HepG2 (cell line): ENCODE results near the gene LRSAM1. TPM values are rescaled to one million over a fixed set of nuclear protein-coding genes. Genes with fewer than 3 reads are reported as not detected.

Experiments used
- AFF4 ChIP-seq: sonication (generic); formaldehyde crosslinking; IDR thresholded peaks from 2 replicates; pipeline ENCODE4 v1.4.0; 2020; ENCODE audit warnings: missing genetic modification reagents
- ARID2 ChIP-seq: sonication (generic); formaldehyde crosslinking; IDR thresholded peaks from 2 replicates; pipeline ENCODE4 v1.8.1; 2022; ENCODE audit warnings: mild to moderate bottlenecking, missing genetic modification reagents, borderline replicate concordance
- BORCS8-MEF2B ChIP-seq: sonication (generic); formaldehyde crosslinking; IDR thresholded peaks from 2 replicates; pipeline ENCODE4 v1.8.0; 2022; ENCODE audit warnings: mild to moderate bottlenecking, missing genetic modification reagents
- DNMT1 ChIP-seq: sonication (generic); formaldehyde crosslinking; IDR thresholded peaks from 2 replicates; pipeline ENCODE4 v1.5.1; 2020; ENCODE audit warnings: mild to moderate bottlenecking, missing genetic modification reagents
- DPF2 ChIP-seq: sonication (generic); formaldehyde crosslinking; IDR thresholded peaks from 2 replicates; pipeline ENCODE4 v1.4.0; 2020; ENCODE audit warnings: mild to moderate bottlenecking, low read depth, missing genetic modification reagents, borderline replicate concordance
- EZH2 ChIP-seq: conservative IDR thresholded peaks from 2 replicates; pipeline ENCODE4 v1.6.1; 2012; ENCODE audit warnings: mild to moderate bottlenecking, low read depth, low read length, moderate library complexity
- HES4 ChIP-seq: sonication (generic); formaldehyde crosslinking; IDR thresholded peaks from 2 replicates; pipeline ENCODE4 v1.9.0; 2021; ENCODE audit warnings: mild to moderate bottlenecking, missing genetic modification reagents, borderline replicate concordance
- MAFK ChIP-seq, 2 experiments: IDR thresholded peaks in 1 of 2; conservative IDR thresholded peaks in 1 of 2; 2 replicates each; pipeline ENCODE4 v1.6.1; 2011; ENCODE audit warnings: improper control_type of control experiment in 2 of 2, low read length in 2 of 2
- MTF1 ChIP-seq: sonication (generic); formaldehyde crosslinking; IDR thresholded peaks from 2 replicates; pipeline ENCODE4 v1.5.0; 2020; ENCODE audit warnings: missing genetic modification reagents
- SMARCC2 ChIP-seq: fragments of 450-650 bp; IDR thresholded peaks from 2 replicates; pipeline ENCODE4 v1.6.1; 2017; ENCODE audit warnings: antibody characterized with exemption, mild to moderate bottlenecking
- TARDBP ChIP-seq: sonication (generic); formaldehyde crosslinking; IDR thresholded peaks from 2 replicates; pipeline ENCODE4 v1.8.0; 2022; ENCODE audit warnings: mild to moderate bottlenecking, missing genetic modification reagents
- XBP1 ChIP-seq: sonication (generic); formaldehyde crosslinking; IDR thresholded peaks from 2 replicates; pipeline ENCODE4 v1.5.0; 2020; ENCODE audit warnings: missing genetic modification reagents
- ZNF670 ChIP-seq: sonication (generic); formaldehyde crosslinking; IDR thresholded peaks from 2 replicates; pipeline ENCODE4 v1.8.0; 2022; ENCODE audit warnings: mild to moderate bottlenecking, missing genetic modification reagents, borderline replicate concordance
- ZNF772 ChIP-seq: sonication (generic); formaldehyde crosslinking; IDR thresholded peaks from 2 replicates; pipeline ENCODE4 v1.5.0; 2020; ENCODE audit warnings: mild to moderate bottlenecking, missing genetic modification reagents
- ZSCAN30 ChIP-seq: sonication (generic); formaldehyde crosslinking; IDR thresholded peaks from 2 replicates; pipeline ENCODE4 v1.5.0; 2020; ENCODE audit warnings: mild to moderate bottlenecking, missing genetic modification reagents
- ZSCAN31 ChIP-seq: sonication (generic); formaldehyde crosslinking; IDR thresholded peaks from 2 replicates; pipeline ENCODE4 v1.5.0; 2020; ENCODE audit warnings: low read depth, mild to moderate bottlenecking, missing genetic modification reagents
- polyA plus RNA-seq, 8 experiments: library from polyadenylated mRNA; depleted of rRNA in 3 of 8; stranded (reverse) in 7 of 8; unstranded in 1 of 8; fragments of >200 nt; fragmentation: Illumina TruSeq in 4 of 8; extraction: Trizol in 4 of 8; gene quantifications; 2 replicates each; pipeline versions ENCODE4 v1.2.1 to v1.2.3, GENCODE V29; 2011 to 2016; ENCODE audit warnings: low read depth in 4 of 8, missing spikeins in 1 of 8, mixed read lengths in 1 of 8; ENCODE audit not compliant: insufficient read depth in 1 of 8
- total RNA-seq, 5 experiments: library from RNA; depleted of rRNA; stranded (reverse); fragments of >200 nt; fragmentation: Illumina TruSeq; extraction: Trizol; gene quantifications; 2 replicates each; pipeline ENCODE4 v1.2.3, GENCODE V29; 2016; ENCODE audit warnings: low read depth in 1 of 5
- TF ChIP-seq, protein P1 (sequence below): sonication (generic); formaldehyde crosslinking; IDR thresholded peaks from 2 replicates; pipeline ENCODE4 v1.9.0; 2021; ENCODE audit warnings: missing genetic modification reagents, mild to moderate bottlenecking, borderline replicate concordance
- TF ChIP-seq, protein P2 (sequence below): sonication (generic); formaldehyde crosslinking; IDR thresholded peaks from 2 replicates; pipeline ENCODE4 v1.8.1; 2023; ENCODE audit warnings: mild to moderate bottlenecking, inconsistent platforms, moderate library complexity, missing genetic modification reagents, borderline replicate concordance
- TF ChIP-seq, protein P3 (sequence below): sonication (generic); formaldehyde crosslinking; IDR thresholded peaks from 2 replicates; pipeline ENCODE4 v1.4.0; 2020; ENCODE audit warnings: missing genetic modification reagents, borderline replicate concordance

LRSAM1 gene
- total and polyA plus RNA-seq, 2 of the 13 experiments (the other 11 are each of a cell fraction or from before 2014, with no cell fraction given): 8.7 to 10.2 TPM

GRCh38 chr9:127545196-127546124, 94.2 kb downstream of the LRSAM1 start (continued):
- TF ChIP-seq, protein P1, sequence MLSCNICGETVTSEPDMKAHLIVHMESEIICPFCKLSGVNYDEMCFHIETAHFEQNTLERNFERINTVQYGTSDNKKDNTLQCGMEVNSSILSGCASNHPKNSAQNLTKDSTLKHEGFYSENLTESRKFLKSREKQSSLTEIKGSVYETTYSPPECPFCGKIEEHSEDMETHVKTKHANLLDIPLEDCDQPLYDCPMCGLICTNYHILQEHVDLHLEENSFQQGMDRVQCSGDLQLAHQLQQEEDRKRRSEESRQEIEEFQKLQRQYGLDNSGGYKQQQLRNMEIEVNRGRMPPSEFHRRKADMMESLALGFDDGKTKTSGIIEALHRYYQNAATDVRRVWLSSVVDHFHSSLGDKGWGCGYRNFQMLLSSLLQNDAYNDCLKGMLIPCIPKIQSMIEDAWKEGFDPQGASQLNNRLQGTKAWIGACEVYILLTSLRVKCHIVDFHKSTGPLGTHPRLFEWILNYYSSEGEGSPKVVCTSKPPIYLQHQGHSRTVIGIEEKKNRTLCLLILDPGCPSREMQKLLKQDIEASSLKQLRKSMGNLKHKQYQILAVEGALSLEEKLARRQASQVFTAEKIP (CRISPR knock-in tag): no peak
- TF ChIP-seq DPF2 (CRISPR knock-in tag) (no peak; the same call in 1 of the 2 replicates), AFF4 (CRISPR knock-in tag) (no peak), TARDBP (CRISPR knock-in tag) (peak; percentile 32), ZNF670 (CRISPR knock-in tag) (no peak), MTF1 (CRISPR knock-in tag) (no peak), MAFK (conservative IDR thresholded peaks at IDR 0.05 in 1 of 2, IDR thresholded peaks at IDR 0.05 in 1 of 2; ENCODE audit: low read length in 2 of 2) (no peak), XBP1 (CRISPR knock-in tag) (no peak), HES4 (CRISPR knock-in tag) (0 out of 2 replicates have a peak, but pooled peaks have one; percentile 57), ZSCAN31 (CRISPR knock-in tag) (0 out of 2 replicates have a peak, but pooled peaks have one; percentile 50), SMARCC2 (no peak), ZSCAN30 (CRISPR knock-in tag) (no peak), ARID2 (CRISPR knock-in tag) (no peak), EZH2 (no peak), ZNF772 (CRISPR knock-in tag) (0 out of 2 replicates have a peak, but pooled peaks have one; percentile 39), BORCS8-MEF2B (CRISPR knock-in tag) (0 out of 2 replicates have a peak, but pooled peaks have one; percentile 41), DNMT1 (no peak)
- TF ChIP-seq, protein P2, sequence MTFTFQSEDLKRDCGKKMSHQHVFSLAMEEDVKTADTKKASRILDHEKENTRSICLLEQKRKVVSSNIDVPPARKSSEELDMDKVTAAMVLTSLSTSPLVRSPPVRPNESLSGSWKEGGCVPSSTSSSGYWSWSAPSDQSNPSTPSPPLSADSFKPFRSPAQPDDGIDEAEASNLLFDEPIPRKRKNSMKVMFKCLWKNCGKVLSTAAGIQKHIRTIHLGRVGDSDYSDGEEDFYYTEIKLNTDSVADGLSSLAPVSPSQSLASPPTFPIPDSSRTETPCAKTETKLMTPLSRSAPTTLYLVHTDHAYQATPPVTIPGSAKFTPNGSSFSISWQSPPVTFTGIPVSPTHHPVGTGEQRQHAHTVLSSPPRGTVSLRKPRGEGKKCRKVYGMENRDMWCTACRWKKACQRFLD (CRISPR knock-in tag): no peak
- TF ChIP-seq, protein P3, sequence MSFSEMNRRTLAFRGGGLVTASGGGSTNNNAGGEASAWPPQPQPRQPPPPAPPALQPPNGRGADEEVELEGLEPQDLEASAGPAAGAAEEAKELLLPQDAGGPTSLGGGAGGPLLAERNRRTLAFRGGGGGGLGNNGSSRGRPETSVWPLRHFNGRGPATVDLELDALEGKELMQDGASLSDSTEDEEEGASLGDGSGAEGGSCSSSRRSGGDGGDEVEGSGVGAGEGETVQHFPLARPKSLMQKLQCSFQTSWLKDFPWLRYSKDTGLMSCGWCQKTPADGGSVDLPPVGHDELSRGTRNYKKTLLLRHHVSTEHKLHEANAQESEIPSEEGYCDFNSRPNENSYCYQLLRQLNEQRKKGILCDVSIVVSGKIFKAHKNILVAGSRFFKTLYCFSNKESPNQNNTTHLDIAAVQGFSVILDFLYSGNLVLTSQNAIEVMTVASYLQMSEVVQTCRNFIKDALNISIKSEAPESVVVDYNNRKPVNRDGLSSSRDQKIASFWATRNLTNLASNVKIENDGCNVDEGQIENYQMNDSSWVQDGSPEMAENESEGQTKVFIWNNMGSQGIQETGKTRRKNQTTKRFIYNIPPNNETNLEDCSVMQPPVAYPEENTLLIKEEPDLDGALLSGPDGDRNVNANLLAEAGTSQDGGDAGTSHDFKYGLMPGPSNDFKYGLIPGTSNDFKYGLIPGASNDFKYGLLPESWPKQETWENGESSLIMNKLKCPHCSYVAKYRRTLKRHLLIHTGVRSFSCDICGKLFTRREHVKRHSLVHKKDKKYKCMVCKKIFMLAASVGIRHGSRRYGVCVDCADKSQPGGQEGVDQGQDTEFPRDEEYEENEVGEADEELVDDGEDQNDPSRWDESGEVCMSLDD (CRISPR knock-in tag): peak; percentile 45; the same call in 1 of the 2 replicates
